ENCODE data around the gene EXD2. TPM values are rescaled to one million over a fixed set of nuclear protein-coding genes. Genes with fewer than 3 reads are reported as not detected.

EXD2 gene
- total and polyA plus RNA-seq, 8 donors, result 3.4 to 25.4 (median 9.4) TPM

GRCh38 chr14:69232388-69232787, 41.1 kb downstream of the EXD2 start:
- H3K36me3 ChIP-seq, result peaks cover 24 to 82% (median 74%) of the 10 kb centered on the region in 4 donors
- intact Hi-C loops (cut with DNase I; ENCODE audit: low total_unique reads), result no loop called here
- no peak for DNase-seq

GRCh38 chr14:69234106-69234505, 42.8 kb downstream of the EXD2 start:
- H3K4me1 ChIP-seq, result peaks cover 0 to 8% (median 3%) of the 10 kb centered on the region in 4 donors
- no peak overlapping the region for H3K27ac ChIP-seq
- intact Hi-C loops (cut with DNase I; ENCODE audit: low total_unique reads), result no loop called here
- no peak for DNase-seq
- no peaks in the 10 kb centered on the region for H3K9me3 ChIP-seq
- H3K4me3 ChIP-seq, result no peak overlapping the region
- H3K27me3 ChIP-seq, result no peaks in the 10 kb centered on the region
- TF ChIP-seq POLR2A (IDR thresholded peaks at IDR 0.05) (no peak), POLR2AphosphoS5 (IDR thresholded peaks at IDR 0.05) (no peak), CTCF (IDR thresholded peaks at IDR 0.05) (no peak), EP300 (IDR thresholded peaks at IDR 0.05) (no peak)
- peaks cover 35 to 94% (median 83%) of the 10 kb centered on the region in 4 donors for H3K36me3 ChIP-seq

More at GRCh38 chr14:69232388-69232787, 41.1 kb downstream of the EXD2 start:
- 71 to 93% (median 92%) methylated on average over 3 of the region's 3 CpGs for WGBS, 5 donors
- TF ChIP-seq EP300 (IDR thresholded peaks at IDR 0.05), result no peak
- TF ChIP-seq POLR2AphosphoS5 (IDR thresholded peaks at IDR 0.05), result no peak
- TF ChIP-seq CTCF (IDR thresholded peaks at IDR 0.05), result no peak
- H3K4me1 ChIP-seq, result peaks cover 0 to 8% (median 3%) of the 10 kb centered on the region in 4 donors
- no peak overlapping the region for H3K4me3 ChIP-seq
- no peaks in the 10 kb centered on the region for H3K9me3 ChIP-seq
- no peak overlapping the region for H3K27ac ChIP-seq
- H3K27me3 ChIP-seq, result no peaks in the 10 kb centered on the region

- no peak for TF ChIP-seq POLR2AphosphoS5 (IDR thresholded peaks at IDR 0.05)
- no peak for TF ChIP-seq EP300 (IDR thresholded peaks at IDR 0.05)
- TF ChIP-seq CTCF (IDR thresholded peaks at IDR 0.05), result no peak
- no peak for TF ChIP-seq POLR2A (IDR thresholded peaks at IDR 0.05)
- WGBS, 5 donors, result 91 to 100% (median 96%) methylated on average over 1 of the region's 1 CpG
- intact Hi-C loops (cut with DNase I; ENCODE audit: low total_unique reads), result no loop called here
- Histone ChIP-seq H3K27ac (no peak overlapping the region), H3K4me1 (peaks cover 0 to 8% (median 3%) of the 10 kb centered on the region in 4 donors), H3K27me3 (no peaks in the 10 kb centered on the region), H3K9me3 (no peaks in the 10 kb centered on the region), H3K4me3 (no peak overlapping the region), H3K36me3 (peaks cover 35 to 95% (median 85%) of the 10 kb centered on the region in 4 donors)
- DNase-seq, result no peak
These were observed 44.4 kb downstream of the EXD2 start for GRCh38 chr14:69235708-69236107.

GRCh38 chr14:69237142-69237541, 45.8 kb downstream of the EXD2 start:
- TF ChIP-seq EP300 (IDR thresholded peaks at IDR 0.05) (no peak), POLR2AphosphoS5 (IDR thresholded peaks at IDR 0.05) (no peak), POLR2A (IDR thresholded peaks at IDR 0.05) (no peak), CTCF (IDR thresholded peaks at IDR 0.05) (no peak)
- H3K36me3 ChIP-seq, result peaks cover 39 to 96% (median 84%) of the 10 kb centered on the region in 4 donors
- WGBS, 5 donors, result 71 to 100% (median 100%) methylated on average over 1 of the region's 1 CpG

More at GRCh38 chr14:69237142-69237541, 45.8 kb downstream of the EXD2 start:
- no peak overlapping the region for H3K27ac ChIP-seq
- H3K4me3 ChIP-seq, result no peak overlapping the region
- H3K27me3 ChIP-seq, result no peaks in the 10 kb centered on the region
- H3K4me1 ChIP-seq, result peaks cover 0 to 1% (median 0%) of the 10 kb centered on the region in 4 donors
- H3K9me3 ChIP-seq, result no peaks in the 10 kb centered on the region
- intact Hi-C loops (cut with DNase I; ENCODE audit: low total_unique reads), result no loop called here
- no peak for DNase-seq

Data from stomach (tissue), 9 donors.